DND-41 (cell line): ENCODE data around the gene MICOS13.

Experiments
- ATAC-seq: fragments of 200-7000 bp; cut with Tn5 transposase; 3 replicates; pipeline ENCODE4 v1.9.1; 2021; ENCODE audit warnings: low read depth; ENCODE audit not compliant: insufficient read depth
- DNase-seq: peaks from one replicate; pipeline ENCODE4 v3.0.0-alpha.2; 2020
- H2AFZ ChIP-seq: 2 replicates; pipeline ENCODE4 v1.6.0; 2012; ENCODE audit warnings: low read depth, low read length
- H3K27ac ChIP-seq: 2 replicates; pipeline ENCODE4 v1.5.1; 2012; ENCODE audit warnings: low read length, inconsistent platforms
- H3K27me3 ChIP-seq: fragments of 200-600 bp; sonication (generic); 2 replicates; pipeline ENCODE4 v1.6.0; 2012; ENCODE audit warnings: low read length, mild to moderate bottlenecking, inconsistent platforms; ENCODE audit not compliant: insufficient read depth, poor library complexity
- H3K36me3 ChIP-seq: 2 replicates; pipeline ENCODE4 v1.5.1; 2012; ENCODE audit warnings: low read length, inconsistent platforms; ENCODE audit not compliant: insufficient read depth
- H3K4me1 ChIP-seq: 2 replicates; pipeline ENCODE4 v1.5.1; 2012; ENCODE audit warnings: mild to moderate bottlenecking, low read length; ENCODE audit not compliant: insufficient read depth
- H3K4me2 ChIP-seq: 2 replicates; pipeline ENCODE4 v1.6.0; 2012; ENCODE audit warnings: mild to moderate bottlenecking, moderate library complexity, low read length, inconsistent platforms; ENCODE audit not compliant: insufficient read depth
- H3K4me3 ChIP-seq, 2 experiments: fragments of 200-600 bp in 1 of 2; shearing (Covaris generic) in 1 of 2; 2 replicates each; pipeline ENCODE4 v1.5.1; 2012 to 2016; ENCODE audit warnings: inconsistent platforms in 2 of 2, low read length in 2 of 2, mild to moderate bottlenecking in 2 of 2, low read depth in 1 of 2, moderate library complexity in 1 of 2
- H3K79me2 ChIP-seq: 2 replicates; pipeline ENCODE4 v1.6.0; 2012; ENCODE audit warnings: low read length, inconsistent platforms; ENCODE audit not compliant: insufficient read depth
- H3K9ac ChIP-seq: 2 replicates; pipeline ENCODE4 v1.6.0; 2012; ENCODE audit warnings: low read depth, mild to moderate bottlenecking, inconsistent platforms, low read length, moderate library complexity
- H3K9me3 ChIP-seq: 2 replicates; pipeline ENCODE4 v1.5.1; 2012; ENCODE audit warnings: low read length, moderate library complexity, mild to moderate bottlenecking, inconsistent platforms; ENCODE audit not compliant: insufficient read depth, severe bottlenecking
- H4K20me1 ChIP-seq: 2 replicates; pipeline ENCODE4 v1.6.0; 2012; ENCODE audit warnings: low read length; ENCODE audit not compliant: insufficient read depth
- EZH2 ChIP-seq: IDR thresholded peaks from 3 replicates; pipeline ENCODE4 v1.6.1; 2012; ENCODE audit warnings: borderline replicate concordance, low read depth, mild to moderate bottlenecking, moderate library complexity, low read length, inconsistent platforms; ENCODE audit not compliant: severe bottlenecking
- TF ChIP-seq, protein P1 (sequence below): IDR thresholded peaks from 2 replicates; pipeline ENCODE4 v1.5.1; 2012; ENCODE audit warnings: borderline replicate concordance, low read length, moderate library complexity, mild to moderate bottlenecking; ENCODE audit not compliant: poor library complexity, severe bottlenecking; ENCODE audit errors: extremely low read depth

Gene MICOS13

DNA sequence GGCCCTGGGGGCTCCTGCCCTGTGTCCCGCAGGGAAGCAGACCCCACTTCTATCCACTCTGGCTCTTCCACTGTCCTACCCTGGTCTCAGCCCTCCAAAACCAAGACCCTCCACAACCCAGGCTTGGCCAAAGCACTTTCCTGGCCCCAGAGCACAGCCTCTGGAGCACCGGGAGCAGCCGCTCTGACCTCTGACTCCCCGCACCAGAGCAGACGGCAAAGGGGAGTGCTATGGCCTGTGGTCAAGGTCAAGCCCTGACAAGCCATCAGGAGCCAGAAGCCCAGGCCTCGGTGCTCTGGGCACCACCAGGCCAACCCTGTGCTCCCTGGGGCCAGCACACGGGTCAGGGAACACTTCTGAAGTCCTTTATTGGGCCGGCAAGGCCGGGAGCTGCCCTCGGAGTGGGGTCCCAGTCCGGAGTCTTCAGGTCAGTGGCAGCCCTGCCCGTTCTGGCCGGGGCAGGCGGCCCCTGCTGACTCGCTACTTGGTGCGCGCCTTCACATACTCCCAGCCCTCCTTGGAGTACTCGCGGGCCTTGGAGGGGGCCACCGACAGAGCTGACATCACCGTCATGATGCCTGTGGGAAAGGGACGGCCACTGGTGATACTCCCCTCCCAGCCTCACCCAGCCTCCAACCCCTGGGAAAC, 2.1 kb downstream of the MICOS13 start:
- H3K79me2 ChIP-seq: peaks cover 13% of the 10 kb centered on the region
- no peak overlapping the region for H3K9ac ChIP-seq
- ATAC-seq (no peak), DNase-seq (no peak)
- no peak overlapping the region for H3K4me2 ChIP-seq
- no peak overlapping the region for H3K27ac ChIP-seq
- no peak overlapping the region for H3K4me3 ChIP-seq
- no peaks in the 10 kb centered on the region for H3K27me3 ChIP-seq
- H3K36me3 ChIP-seq: peaks cover 11% of the 10 kb centered on the region
- TF ChIP-seq, protein P1, sequence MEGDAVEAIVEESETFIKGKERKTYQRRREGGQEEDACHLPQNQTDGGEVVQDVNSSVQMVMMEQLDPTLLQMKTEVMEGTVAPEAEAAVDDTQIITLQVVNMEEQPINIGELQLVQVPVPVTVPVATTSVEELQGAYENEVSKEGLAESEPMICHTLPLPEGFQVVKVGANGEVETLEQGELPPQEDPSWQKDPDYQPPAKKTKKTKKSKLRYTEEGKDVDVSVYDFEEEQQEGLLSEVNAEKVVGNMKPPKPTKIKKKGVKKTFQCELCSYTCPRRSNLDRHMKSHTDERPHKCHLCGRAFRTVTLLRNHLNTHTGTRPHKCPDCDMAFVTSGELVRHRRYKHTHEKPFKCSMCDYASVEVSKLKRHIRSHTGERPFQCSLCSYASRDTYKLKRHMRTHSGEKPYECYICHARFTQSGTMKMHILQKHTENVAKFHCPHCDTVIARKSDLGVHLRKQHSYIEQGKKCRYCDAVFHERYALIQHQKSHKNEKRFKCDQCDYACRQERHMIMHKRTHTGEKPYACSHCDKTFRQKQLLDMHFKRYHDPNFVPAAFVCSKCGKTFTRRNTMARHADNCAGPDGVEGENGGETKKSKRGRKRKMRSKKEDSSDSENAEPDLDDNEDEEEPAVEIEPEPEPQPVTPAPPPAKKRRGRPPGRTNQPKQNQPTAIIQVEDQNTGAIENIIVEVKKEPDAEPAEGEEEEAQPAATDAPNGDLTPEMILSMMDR: no peak
- TF ChIP-seq EZH2: no peak
- 0 out of 2 replicates have a peak, but pooled peaks cover 9% of the 10 kb centered on the region for H4K20me1 ChIP-seq
- no peaks in the 10 kb centered on the region for H3K9me3 ChIP-seq
- H2AFZ ChIP-seq: no peak overlapping the region
- peaks cover 24% of the 10 kb centered on the region for H3K4me1 ChIP-seq

GRCh38 chr19:5677580-5677979, 2.7 kb downstream of the MICOS13 start:
- no peak overlapping the region for H3K4me2 ChIP-seq
- H3K27me3 ChIP-seq: no peaks in the 10 kb centered on the region
- ATAC-seq (no peak), DNase-seq (no peak)
- 0 out of 2 replicates have a peak, but pooled peaks cover 9% of the 10 kb centered on the region for H4K20me1 ChIP-seq
- no peak overlapping the region for H3K4me3 ChIP-seq
- H3K36me3 ChIP-seq: peaks cover 17% of the 10 kb centered on the region
- H3K79me2 ChIP-seq: peaks cover 13% of the 10 kb centered on the region
- H3K27ac ChIP-seq: no peak overlapping the region
- no peaks in the 10 kb centered on the region for H3K9me3 ChIP-seq
- H3K4me1 ChIP-seq: peaks cover 24% of the 10 kb centered on the region
- TF ChIP-seq, protein P1: no peak
- no peak for TF ChIP-seq EZH2
- H2AFZ ChIP-seq: no peak overlapping the region
- no peak overlapping the region for H3K9ac ChIP-seq

- Histone ChIP-seq H3K4me3 (no peak overlapping the region), H3K9ac (no peak overlapping the region), H2AFZ (no peak overlapping the region), H3K27me3 (no peaks in the 10 kb centered on the region), H3K27ac (no peak overlapping the region), H3K79me2 (peaks cover 13% of the 10 kb centered on the region), H3K4me1 (peaks cover 24% of the 10 kb centered on the region), H3K9me3 (no peaks in the 10 kb centered on the region), H4K20me1 (0 out of 2 replicates have a peak, but pooled peaks cover 9% of the 10 kb centered on the region), H3K36me3 (peaks cover 17% of the 10 kb centered on the region), H3K4me2 (no peak overlapping the region)
- DNase-seq (no peak), ATAC-seq (no peak)
- TF ChIP-seq, protein P1: no peak
- no peak for TF ChIP-seq EZH2
Measured at GRCh38 chr19:5677136-5677535, 3.2 kb downstream of the MICOS13 start.
